ENCODE data around the gene TTC21A. TPM values are rescaled to one million over a fixed set of nuclear protein-coding genes. Genes with fewer than 3 reads are reported as not detected.

The TTC21A gene
- total and polyA plus RNA-seq, 2 of the 13 experiments (the other 11 are each of a cell fraction or from before 2014, with no cell fraction given) = 0.31 to 1.5 TPM

DNA sequence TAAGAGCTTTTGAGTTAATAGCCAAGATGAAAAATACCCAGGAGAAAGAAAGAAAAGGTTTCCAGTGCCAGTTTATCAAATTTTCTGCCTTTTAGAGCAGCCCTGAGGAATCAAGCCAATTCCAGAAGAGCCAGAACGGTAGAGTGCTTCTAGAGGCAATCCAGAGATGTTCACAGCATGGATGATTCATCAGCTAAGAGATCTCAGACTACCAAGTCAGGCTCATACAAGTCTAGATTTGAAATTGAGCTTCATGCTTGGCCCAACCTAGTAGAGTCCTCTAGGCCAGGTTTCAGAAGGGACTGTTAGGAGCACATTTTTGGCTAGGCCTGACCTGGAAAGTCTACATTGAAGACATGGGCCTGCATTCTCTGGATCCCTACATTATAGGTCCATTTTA lies 40.2 kb upstream of the TTC21A start (continued):
- TF ChIP-seq, protein P1, sequence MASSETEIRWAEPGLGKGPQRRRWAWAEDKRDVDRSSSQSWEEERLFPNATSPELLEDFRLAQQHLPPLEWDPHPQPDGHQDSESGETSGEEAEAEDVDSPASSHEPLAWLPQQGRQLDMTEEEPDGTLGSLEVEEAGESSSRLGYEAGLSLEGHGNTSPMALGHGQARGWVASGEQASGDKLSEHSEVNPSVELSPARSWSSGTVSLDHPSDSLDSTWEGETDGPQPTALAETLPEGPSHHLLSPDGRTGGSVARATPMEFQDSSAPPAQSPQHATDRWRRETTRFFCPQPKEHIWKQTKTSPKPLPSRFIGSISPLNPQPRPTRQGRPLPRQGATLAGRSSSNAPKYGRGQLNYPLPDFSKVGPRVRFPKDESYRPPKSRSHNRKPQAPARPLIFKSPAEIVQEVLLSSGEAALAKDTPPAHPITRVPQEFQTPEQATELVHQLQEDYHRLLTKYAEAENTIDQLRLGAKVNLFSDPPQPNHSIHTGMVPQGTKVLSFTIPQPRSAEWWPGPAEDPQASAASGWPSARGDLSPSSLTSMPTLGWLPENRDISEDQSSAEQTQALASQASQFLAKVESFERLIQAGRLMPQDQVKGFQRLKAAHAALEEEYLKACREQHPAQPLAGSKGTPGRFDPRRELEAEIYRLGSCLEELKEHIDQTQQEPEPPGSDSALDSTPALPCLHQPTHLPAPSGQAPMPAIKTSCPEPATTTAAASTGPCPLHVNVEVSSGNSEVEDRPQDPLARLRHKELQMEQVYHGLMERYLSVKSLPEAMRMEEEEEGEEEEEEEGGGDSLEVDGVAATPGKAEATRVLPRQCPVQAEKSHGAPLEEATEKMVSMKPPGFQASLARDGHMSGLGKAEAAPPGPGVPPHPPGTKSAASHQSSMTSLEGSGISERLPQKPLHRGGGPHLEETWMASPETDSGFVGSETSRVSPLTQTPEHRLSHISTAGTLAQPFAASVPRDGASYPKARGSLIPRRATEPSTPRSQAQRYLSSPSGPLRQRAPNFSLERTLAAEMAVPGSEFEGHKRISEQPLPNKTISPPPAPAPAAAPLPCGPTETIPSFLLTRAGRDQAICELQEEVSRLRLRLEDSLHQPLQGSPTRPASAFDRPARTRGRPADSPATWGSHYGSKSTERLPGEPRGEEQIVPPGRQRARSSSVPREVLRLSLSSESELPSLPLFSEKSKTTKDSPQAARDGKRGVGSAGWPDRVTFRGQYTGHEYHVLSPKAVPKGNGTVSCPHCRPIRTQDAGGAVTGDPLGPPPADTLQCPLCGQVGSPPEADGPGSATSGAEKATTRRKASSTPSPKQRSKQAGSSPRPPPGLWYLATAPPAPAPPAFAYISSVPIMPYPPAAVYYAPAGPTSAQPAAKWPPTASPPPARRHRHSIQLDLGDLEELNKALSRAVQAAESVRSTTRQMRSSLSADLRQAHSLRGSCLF (CRISPR knock-in tag; IDR thresholded peaks at IDR 0.05; ENCODE audit: borderline replicate concordance) = no peak
- TF ChIP-seq TAF15 (IDR thresholded peaks at IDR 0.05; ENCODE audit: low read depth, low read length, poor library complexity, severe bottlenecking) (no peak), ZNF652 (CRISPR knock-in tag; IDR thresholded peaks at IDR 0.05; ENCODE audit: borderline replicate concordance, low read depth) (no peak), STAG1 (CRISPR knock-in tag; IDR thresholded peaks at IDR 0.05) (no peak), HOXA7 (CRISPR knock-in tag; IDR thresholded peaks at IDR 0.05) (no peak), ZNF775 (CRISPR knock-in tag; IDR thresholded peaks at IDR 0.05; ENCODE audit: borderline replicate concordance) (no peak)
- TF ChIP-seq, protein P2, sequence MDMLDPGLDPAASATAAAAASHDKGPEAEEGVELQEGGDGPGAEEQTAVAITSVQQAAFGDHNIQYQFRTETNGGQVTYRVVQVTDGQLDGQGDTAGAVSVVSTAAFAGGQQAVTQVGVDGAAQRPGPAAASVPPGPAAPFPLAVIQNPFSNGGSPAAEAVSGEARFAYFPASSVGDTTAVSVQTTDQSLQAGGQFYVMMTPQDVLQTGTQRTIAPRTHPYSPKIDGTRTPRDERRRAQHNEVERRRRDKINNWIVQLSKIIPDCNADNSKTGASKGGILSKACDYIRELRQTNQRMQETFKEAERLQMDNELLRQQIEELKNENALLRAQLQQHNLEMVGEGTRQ (IDR thresholded peaks at IDR 0.05; ENCODE audit: low read depth, low read length) = no peak
- TF ChIP-seq, protein P2 (CRISPR knock-in tag; IDR thresholded peaks at IDR 0.05; ENCODE audit: borderline replicate concordance) = no peak

Data from HepG2 (cell line).